Umbilical cord (tissue), 2 donors: ENCODE measurements around the gene TNRC6C. TPM values are rescaled to one million over a fixed set of nuclear protein-coding genes. Genes with fewer than 3 reads are reported as not detected.

Source experiments
- DNase-seq: peaks from one replicate; pipeline ENCODE4 v3.0.0-alpha.2; 2015; ENCODE audit warnings: low spot score
- total RNA-seq: library from RNA; depleted of rRNA; stranded (reverse); fragments of >200 nt; gene quantifications from one replicate; pipeline ENCODE4 v1.2.3, GENCODE V29; 2014; ENCODE audit warnings: low replicate concordance; ENCODE audit not compliant: insufficient read depth

The TNRC6C gene
- total RNA-seq, 1 donor from 2014 or later: 8.9 TPM

DNA sequence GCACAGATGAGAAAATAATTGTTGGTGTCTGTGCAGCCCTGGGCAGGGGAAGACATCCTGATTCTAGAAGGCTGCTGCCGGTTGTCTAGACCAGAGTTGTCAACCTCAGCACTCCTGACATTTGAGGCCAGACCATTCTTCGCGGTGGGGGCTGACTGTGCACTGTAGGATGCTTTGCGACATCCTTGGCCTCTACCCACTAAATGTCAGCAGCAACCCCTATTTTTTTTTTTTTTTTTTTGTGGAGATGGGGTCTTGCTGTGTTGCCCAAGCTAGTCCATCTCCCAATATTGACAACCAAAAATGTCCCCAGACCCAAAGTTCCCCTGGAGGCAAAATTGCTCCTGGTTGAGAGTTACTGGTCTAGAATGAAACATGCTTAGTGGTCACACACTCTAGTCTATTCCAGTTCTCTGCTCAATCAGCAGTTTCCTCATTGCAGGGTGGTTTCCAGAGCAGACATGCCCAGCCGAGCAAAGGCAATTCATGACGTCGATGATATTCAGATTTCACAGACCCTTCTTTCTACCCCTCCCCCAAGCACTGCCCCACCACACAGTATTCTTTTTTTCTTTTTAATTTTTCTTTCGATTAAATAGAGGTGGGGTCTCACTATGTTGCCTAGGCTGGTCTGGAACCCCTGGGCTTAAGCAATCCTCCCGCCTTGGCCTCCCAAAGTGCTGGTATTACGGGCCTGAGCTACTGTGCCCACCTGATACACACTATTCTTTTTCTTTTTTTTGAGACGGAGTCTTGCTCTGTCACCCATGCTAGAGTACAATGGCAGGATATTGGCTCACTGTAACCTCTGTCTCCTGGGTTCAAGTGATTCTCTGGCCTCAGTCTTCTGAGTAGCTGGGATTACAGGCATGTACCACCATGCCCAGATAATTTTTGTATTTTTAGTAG, 196.7 kb downstream of the TNRC6C start:
- DNase-seq: no peak

Other genes with a start within 250 kb of the TNRC6C start
- gene TMC6, start 170.1 kb downstream of the TNRC6C start, total RNA-seq: 20.9 TPM
- gene TMC8, start 172.1 kb downstream of the TNRC6C start, total RNA-seq: not detected
- gene C17orf99, start 187.7 kb downstream of the TNRC6C start, total RNA-seq: 7.2 TPM
- gene SYNGR2, start 209.9 kb downstream of the TNRC6C start, total RNA-seq: 31.8 TPM
- 8.9 TPM for gene TK1, start 228.3 kb downstream of the TNRC6C start, total RNA-seq
- gene AFMID, start 228.7 kb downstream of the TNRC6C start, total RNA-seq: 5.3 TPM